Measurements from ENCODE around the gene TENM3.

TENM3 gene

DNA sequence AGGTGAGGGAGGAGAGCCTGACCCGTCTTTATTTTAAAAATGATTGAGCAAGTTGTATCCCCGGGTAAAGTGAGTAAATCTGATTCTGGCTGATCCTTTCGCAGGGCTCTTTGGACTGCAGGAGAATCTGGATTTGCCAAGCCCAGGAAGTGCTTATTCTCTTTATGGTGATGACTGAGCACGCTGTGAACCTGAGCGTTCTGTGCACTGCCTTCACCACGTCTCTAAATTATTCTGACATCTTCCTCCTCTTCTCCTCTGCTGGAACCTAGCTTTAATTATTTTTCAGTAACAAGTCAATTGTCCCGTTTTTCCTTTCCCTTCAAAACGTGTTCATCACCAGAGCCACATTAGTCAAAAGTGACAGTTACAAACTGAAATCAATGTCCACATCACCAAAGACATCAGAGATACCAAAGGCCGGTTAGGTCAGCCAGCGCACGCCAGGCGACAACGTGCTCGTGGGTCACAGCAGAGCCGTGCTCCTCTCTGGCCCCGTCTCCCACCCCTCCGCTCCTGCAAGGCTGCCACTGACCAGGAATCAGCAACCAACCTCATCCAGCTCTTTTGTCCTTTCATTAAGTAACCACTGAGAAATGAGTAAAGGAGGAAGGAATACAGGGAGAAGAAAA is 599.7 kb downstream of the TENM3 start:
- TF ChIP-seq, protein P1, sequence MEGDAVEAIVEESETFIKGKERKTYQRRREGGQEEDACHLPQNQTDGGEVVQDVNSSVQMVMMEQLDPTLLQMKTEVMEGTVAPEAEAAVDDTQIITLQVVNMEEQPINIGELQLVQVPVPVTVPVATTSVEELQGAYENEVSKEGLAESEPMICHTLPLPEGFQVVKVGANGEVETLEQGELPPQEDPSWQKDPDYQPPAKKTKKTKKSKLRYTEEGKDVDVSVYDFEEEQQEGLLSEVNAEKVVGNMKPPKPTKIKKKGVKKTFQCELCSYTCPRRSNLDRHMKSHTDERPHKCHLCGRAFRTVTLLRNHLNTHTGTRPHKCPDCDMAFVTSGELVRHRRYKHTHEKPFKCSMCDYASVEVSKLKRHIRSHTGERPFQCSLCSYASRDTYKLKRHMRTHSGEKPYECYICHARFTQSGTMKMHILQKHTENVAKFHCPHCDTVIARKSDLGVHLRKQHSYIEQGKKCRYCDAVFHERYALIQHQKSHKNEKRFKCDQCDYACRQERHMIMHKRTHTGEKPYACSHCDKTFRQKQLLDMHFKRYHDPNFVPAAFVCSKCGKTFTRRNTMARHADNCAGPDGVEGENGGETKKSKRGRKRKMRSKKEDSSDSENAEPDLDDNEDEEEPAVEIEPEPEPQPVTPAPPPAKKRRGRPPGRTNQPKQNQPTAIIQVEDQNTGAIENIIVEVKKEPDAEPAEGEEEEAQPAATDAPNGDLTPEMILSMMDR (IDR thresholded peaks at IDR 0.05; ENCODE audit: low read depth, low read length), result no peak
- no peak for DNase-seq (ENCODE audit: extremely low read depth, low read depth)

DNA sequence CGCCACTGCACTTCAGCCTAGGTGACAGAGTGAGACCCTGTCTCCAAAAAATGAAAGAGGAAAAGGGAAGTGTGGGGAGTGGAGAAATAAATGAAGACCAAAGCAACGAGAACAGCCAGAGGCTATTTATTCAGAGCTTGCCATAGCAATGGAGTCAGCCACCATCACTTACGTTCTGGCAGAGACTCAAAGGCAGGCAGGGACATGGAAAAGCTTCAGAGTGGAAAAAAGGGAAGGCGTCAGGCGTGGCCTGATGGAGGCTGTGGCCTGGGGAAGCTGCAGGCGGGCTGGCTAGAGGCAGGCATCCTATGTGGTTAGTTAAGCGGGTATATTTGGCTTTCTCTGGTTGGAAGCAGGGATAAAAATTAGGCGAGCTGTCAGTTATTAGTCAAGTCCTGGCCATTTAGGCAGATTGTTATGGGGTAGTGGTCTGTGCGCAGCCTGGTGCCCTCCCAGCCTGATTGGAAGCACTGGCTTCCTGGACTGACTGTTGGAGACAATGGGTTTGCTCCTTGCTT is 600.7 kb downstream of the TENM3 start:
- TF ChIP-seq, protein P1 (IDR thresholded peaks at IDR 0.05; ENCODE audit: low read depth, low read length), result no peak
- no peak for DNase-seq (ENCODE audit: extremely low read depth, low read depth)

DNA sequence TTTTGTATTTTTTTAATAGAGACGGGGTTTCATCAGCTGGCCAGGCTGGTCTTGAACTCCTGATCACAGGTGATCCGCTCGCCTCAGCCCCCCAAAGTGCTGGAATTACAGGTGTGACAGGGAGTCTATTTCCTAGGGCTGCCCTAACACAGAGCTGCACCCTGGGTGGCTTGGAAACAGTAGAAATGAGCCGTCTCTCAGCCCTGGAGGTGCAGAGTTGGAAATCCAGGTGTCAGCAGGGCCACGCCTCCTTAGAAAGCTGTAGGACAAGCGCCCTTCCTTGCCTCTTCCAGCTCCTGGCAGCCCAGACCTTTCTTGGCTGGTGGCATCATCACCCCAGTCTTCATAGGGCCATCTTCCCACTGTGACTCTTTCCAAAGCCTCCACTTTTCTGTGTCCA is 602.4 kb downstream of the TENM3 start:
- DNase-seq (ENCODE audit: extremely low read depth, low read depth), result no peak

DNA sequence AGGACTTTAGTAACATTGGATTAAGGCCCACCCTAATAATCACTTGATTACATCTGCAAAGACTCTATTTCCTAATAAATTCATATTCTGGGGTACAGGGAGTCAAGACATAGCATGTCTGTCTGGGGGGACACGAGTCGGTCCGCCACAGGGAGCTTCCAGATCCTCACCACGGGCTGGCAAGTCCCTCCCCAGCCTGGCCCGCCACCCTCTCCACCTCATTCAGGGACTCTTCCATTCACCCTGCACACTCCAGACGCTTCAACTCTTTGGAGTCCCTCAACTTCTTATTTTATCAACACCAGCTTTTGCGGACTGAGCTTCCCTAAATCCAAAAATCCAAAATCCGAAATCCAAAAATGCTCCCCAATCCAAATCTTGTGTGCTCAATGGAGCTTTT is 602.8 kb downstream of the TENM3 start:
- TF ChIP-seq, protein P1 (IDR thresholded peaks at IDR 0.05; ENCODE audit: low read depth, low read length), result no peak
- DNase-seq (ENCODE audit: extremely low read depth, low read depth), result no peak

More for the DNA sequence above, 602.4 kb downstream of the TENM3 start:
- TF ChIP-seq, protein P1 (IDR thresholded peaks at IDR 0.05; ENCODE audit: low read depth, low read length), result no peak

DNA sequence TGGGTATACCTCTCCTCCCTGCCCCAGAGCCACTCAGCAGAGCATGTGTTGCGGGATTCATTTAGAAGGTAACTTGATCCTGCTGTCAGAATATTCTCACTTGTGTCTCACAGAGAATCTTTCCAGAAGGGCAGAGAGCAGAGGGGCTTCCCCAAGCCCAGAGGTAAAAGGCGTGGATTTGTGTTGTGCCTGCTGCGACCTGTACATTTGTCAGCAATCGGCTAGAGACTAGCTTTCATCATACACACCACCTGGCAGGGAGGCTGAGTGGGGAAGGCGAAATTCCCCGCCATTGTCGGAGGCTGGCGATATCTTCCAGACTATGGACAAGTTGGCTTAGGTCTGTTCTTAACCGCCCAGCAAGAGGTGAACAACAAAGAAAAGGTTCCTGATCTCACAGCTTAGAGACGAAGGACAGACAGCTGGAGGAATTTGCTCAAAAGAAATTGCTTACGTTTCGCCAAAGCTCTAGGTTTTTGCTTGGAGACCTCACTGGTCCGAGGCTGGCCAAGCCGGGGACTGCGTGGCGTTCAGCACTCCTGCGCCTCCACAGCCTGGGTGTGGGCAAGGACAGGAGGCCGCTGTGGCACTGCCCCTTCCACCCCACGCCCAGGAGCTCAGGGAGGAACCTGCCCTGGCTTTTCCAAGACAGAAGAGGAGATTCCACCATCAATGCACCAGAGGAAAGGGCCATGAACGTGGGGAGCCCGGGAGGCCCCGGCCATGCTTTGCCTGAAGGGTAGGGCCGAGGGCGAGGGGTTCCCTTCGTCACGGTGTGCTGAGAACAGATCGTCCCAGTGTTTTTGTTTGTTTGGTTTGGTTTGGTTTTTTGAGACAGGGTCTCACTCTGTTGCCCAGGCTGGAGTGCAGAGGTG is 604.6 kb downstream of the TENM3 start:
- DNase-seq (ENCODE audit: extremely low read depth, low read depth), result no peak
- TF ChIP-seq, protein P1 (IDR thresholded peaks at IDR 0.05; ENCODE audit: low read depth, low read length), result no peak

DNA sequence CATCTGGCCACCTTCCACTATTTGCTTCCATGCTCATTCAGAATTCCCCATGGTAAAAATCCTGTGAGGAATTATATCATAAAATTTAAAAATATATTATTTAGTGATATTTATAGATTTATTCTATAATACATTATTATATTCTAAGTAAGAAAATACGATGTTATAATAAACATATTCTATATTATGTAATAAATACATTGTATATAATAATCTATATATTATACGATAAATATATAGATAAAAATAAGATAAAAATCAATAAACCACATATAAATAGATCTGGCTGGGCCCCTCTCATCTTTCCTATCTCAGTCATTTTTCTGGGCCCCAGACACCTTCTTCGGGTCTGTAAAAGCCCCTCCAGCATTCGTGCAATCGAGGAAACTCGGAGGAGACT is 605.5 kb downstream of the TENM3 start:
- DNase-seq (ENCODE audit: extremely low read depth, low read depth), result no peak

More for the DNA sequence above, 605.5 kb downstream of the TENM3 start:
- TF ChIP-seq, protein P1 (IDR thresholded peaks at IDR 0.05; ENCODE audit: low read depth, low read length), result no peak
